MM.1S (cell line): ENCODE results near the gene SMLR1.

Experiments
- EZH2 ChIP-seq: fragments of 300-600 bp; sonication (generic); optimal IDR thresholded peaks from 2 replicates; pipeline ENCODE3; 2017; ENCODE audit warnings: low read depth, mild to moderate bottlenecking, antibody characterized with exemption, low read length, mixed read lengths
- TF ChIP-seq, protein P1 (sequence below): fragments of 300-600 bp; sonication (generic); IDR thresholded peaks from 2 replicates; pipeline ENCODE4 v1.5.1; 2016; ENCODE audit warnings: antibody characterized with exemption, low read length, mixed read lengths

DNA sequence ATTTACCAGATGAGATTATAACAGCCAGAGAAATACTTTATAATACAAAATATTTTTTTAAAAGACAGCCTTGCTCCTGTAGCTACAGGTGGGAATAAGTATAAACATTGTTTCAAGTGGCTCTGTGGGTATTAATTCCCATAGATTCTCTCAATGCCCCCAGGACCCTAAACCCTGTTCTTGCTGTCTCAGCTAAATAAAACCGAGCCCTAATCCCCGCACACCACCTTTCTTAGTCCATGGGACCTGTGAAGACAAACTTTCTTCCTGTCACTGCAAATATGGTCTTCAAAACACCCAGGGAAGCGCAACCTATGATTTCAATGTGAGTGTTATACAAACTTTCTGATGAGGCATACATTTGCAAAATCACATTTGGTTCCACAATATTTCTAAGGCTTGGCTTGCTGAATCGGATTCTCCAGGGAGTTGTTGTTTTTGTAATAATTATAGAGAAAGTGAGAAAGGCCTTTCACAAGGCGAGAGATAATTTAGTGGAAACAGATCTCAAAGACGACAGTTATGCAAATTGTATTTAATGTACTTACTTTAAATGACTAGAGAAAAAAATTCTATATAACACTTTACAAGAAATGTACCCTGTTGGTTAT, 11.1 kb downstream of the SMLR1 start:
- TF ChIP-seq, protein P1, sequence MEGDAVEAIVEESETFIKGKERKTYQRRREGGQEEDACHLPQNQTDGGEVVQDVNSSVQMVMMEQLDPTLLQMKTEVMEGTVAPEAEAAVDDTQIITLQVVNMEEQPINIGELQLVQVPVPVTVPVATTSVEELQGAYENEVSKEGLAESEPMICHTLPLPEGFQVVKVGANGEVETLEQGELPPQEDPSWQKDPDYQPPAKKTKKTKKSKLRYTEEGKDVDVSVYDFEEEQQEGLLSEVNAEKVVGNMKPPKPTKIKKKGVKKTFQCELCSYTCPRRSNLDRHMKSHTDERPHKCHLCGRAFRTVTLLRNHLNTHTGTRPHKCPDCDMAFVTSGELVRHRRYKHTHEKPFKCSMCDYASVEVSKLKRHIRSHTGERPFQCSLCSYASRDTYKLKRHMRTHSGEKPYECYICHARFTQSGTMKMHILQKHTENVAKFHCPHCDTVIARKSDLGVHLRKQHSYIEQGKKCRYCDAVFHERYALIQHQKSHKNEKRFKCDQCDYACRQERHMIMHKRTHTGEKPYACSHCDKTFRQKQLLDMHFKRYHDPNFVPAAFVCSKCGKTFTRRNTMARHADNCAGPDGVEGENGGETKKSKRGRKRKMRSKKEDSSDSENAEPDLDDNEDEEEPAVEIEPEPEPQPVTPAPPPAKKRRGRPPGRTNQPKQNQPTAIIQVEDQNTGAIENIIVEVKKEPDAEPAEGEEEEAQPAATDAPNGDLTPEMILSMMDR = no peak
- no peak for TF ChIP-seq EZH2
